ES-I3 (cell line): ENCODE data around the gene CFD.
"Not testable (repeated sequence)": the region's sequence is repeated elsewhere in the genome, so short reads cannot be mapped to it uniquely, and the experiment has no call there.

Source experiments
- H3K36me3 ChIP-seq: 2 replicates; pipeline ENCODE4 v1.6.1; 2013; ENCODE audit warnings: mild to moderate bottlenecking, low read length, control low read depth, moderate library complexity; ENCODE audit not compliant: insufficient read depth
- H3K4me1 ChIP-seq: 2 replicates; pipeline ENCODE4 v1.6.1; 2013; ENCODE audit warnings: mild to moderate bottlenecking, control low read depth, low read length; ENCODE audit not compliant: insufficient read depth
- H3K9ac ChIP-seq: 2 replicates; pipeline ENCODE4 v1.6.1; 2013; ENCODE audit warnings: low read depth, mild to moderate bottlenecking, low read length, moderate library complexity
- H3K9me3 ChIP-seq: 2 replicates; pipeline ENCODE4 v1.6.1; 2013; ENCODE audit warnings: mild to moderate bottlenecking, low read length, moderate library complexity; ENCODE audit not compliant: control insufficient read depth, insufficient read depth

CFD gene

DNA sequence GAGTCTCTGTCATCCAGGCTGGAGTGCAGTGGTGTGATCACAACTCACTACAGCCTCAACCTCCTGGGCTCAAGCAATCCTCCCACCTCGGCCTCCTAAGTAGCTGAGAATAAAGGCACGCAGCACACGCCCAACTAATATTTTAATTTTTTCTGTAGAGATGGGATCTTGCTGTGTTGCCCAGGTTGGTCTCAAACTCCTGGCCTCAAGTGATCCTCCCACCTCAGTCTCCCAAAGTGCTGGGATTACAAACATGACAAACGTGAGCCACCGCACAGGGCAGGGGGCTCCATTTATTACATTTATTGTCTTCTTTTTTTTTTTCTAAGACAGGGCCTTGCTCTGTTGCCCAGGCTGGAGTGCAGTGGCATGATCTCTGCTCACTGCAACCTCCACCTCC, 39.3 kb upstream of the CFD start:
- not testable (repeated sequence) for H3K36me3 ChIP-seq, H3K9ac ChIP-seq, H3K9me3 ChIP-seq, H3K4me1 ChIP-seq

DNA sequence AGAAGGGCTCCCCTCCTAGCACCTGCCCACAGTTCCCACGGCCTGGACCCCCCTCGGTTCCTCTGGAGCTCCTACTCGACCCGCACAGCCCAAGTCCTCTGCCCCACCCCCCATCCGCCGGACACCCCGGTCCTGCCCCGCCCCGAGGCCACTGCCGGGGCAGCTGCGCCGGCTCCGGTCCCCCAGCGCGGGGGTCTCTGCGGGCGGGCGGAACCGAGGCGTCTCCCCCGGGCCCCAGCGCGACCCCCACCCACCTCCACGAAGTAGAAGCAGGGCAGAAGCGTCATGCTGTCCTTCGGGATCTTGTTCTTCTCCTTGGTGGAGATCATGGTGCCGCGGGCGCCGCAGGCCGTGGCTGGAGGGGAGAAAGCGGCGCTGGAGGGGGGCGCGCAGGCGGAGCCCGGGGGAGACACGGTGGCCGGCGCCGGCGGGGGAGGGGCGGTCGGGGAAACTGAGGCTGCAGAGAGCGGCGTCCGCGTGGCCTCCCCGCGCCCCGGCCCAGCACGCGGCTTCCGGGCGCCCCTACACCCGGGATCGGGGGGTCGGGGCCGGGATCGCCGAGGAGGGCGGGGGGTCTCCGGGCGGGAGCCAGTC, 38.1 kb upstream of the CFD start:
- Histone ChIP-seq H3K9me3 (no peaks in the 10 kb centered on the region), H3K9ac (peak overlapping the region; percentile 62), H3K4me1 (no peaks in the 10 kb centered on the region; the same call in 1 of the 2 replicates), H3K36me3 (no peaks in the 10 kb centered on the region)

DNA sequence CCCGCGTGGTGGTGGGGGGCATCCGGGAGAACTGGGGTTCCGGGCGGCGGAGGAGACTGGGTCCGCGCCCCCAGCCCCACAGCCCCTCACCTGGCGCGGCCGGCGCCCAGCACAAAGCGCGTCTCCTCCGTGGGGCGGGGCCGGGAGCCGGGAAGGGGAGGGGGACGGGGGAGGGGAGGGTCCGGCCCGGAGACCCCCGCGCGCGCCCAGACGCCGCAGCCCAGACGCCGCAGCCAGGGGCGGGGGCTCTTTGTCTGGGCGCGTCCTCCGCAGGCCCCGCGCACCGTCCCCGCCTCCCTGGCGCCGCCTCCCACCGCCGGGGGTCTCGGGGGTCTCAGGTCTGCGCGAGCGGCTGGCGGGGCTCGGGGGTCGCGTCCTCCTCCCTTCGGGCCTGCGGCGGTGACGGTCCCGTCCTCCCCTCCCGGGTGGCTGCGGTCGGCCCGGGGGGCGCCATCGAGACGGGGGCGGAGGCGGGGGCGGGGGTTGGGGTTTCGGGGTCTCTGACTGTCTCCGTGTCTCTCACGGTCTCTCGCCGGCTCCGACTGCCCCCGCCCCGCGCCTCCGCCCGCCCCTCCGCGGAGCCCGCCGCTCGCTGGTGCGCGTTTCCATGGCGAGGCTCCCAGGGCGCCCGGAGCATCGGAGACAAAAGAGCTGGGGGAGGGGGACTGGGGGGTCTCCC, 37.5 kb upstream of the CFD start, which contains the start of gene PLPPR3:
PLPPR3 (minus strand) TSS at position 131 of the 679 bp plus-strand sequence. CDS start 396 bp downstream, outside the sequence.
- H3K4me1 ChIP-seq, result no peaks in the 10 kb centered on the region; the same call in 1 of the 2 replicates
- no peaks in the 10 kb centered on the region for H3K9me3 ChIP-seq
- peak within 1 kb of the TSS; percentile 62 for H3K9ac ChIP-seq
- H3K36me3 ChIP-seq, result no peaks in the 10 kb centered on the region

DNA sequence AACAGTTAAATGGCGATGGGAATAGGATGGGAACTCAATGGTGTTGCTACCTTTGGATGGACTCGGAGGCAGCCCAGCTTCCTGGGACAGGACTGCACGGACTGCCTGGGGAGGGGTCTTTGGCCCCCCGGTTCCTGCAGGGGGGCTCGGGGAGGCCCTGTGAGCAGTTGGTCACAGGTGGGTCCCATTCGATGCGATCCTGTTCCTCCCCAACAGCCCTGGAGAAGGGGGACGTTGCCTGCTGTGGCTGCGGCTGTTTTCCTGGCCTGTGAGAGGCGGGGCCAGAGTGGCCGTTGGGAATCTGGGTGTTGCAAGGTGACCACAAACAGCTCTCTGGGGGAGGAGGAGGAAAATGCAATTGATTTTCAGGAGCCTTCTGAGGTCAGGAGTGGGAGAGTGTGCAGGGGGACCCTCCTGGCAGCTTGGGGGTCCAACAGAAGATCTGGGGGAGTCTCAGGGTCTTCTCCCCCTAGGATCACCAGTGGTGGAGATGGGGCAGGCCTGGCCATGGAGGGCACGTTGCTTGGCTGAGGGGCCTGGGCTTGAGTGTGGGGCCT, 35.8 kb upstream of the CFD start:
- no peaks in the 10 kb centered on the region; the same call in 1 of the 2 replicates for H3K4me1 ChIP-seq
- no peaks in the 10 kb centered on the region for H3K36me3 ChIP-seq
- no peak overlapping the region for H3K9ac ChIP-seq
- H3K9me3 ChIP-seq, result no peaks in the 10 kb centered on the region

DNA sequence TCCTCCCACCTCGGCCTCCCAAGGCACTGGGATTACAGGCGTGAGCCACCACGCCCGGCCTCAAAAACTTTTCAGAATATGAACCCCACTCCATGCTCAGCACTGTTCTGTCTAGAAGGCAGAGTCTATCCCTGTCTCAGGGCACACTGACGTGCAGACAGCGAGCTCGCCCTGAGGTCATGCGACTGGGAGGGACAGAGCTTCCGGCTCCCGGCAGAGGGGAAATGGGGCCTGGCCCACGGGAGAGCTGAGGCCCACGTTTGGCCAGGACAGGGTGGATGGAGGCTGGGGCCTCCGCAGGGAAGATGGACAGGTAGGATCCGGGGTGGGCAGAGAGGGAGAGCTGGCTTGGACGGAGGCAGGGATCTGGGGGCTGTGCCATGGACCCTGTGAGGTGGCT, 34.6 kb upstream of the CFD start:
- no peaks in the 10 kb centered on the region; the same call in 1 of the 2 replicates for H3K4me1 ChIP-seq
- H3K36me3 ChIP-seq, result no peaks in the 10 kb centered on the region
- H3K9ac ChIP-seq, result no peak overlapping the region
- no peaks in the 10 kb centered on the region for H3K9me3 ChIP-seq

DNA sequence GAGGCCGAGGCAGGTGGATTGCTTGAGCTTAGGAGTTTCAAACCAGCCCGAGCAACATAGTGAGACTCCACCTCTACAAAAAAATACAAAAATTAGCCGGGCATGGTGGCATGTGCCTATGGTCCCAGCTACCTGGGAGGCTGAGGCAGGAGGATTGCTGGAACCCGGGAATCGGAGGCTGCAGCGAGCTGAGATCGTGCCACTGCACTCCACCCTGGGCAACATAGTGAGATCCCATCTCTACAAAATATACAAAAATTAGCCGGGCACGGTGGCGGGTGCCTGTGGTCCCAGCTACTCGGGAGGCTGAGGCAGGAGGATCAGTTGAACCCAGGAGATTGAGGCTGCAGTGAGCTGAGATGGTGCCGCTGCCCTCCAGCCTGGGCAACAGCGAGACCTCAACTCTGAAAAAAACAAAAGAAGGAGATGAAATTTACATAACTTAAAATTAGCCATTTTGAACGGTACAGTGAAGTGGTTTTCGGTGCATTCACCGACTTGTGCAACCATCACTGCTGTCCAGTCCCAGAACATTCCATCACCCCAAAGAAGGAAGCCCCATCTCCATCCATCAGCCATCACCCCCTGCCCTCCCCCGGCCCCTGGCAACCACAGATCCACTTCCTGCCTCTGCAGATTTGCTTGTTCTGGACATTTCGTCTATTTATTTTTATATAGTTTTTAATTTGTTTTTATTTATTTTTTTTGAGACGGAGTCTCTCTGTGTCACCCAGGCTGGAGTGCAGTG, 33.4 kb upstream of the CFD start:
- no peak overlapping the region for H3K9ac ChIP-seq
- H3K4me1 ChIP-seq, result no peaks in the 10 kb centered on the region; the same call in 1 of the 2 replicates
- H3K9me3 ChIP-seq, result no peaks in the 10 kb centered on the region
- H3K36me3 ChIP-seq, result no peaks in the 10 kb centered on the region

DNA sequence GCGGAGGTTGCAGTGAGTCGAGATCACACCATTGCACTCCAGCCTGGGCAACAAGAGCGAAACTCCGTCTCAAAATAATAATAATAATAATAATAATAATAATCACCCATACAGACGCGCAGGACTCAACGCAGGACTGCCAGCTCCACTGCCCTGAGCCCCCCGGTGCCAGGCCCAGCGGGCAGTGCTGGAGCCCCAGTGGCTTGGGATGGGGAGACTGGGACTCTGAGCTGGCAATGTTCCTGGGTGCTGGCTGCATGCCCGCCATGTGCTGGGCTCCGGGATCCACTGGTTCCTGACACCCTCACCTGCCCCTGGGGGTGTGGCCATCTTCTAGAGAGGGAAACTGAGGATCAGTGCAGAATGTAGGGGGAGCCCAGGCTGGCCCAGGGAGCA, 32.2 kb upstream of the CFD start:
- no peaks in the 10 kb centered on the region for H3K9me3 ChIP-seq
- H3K36me3 ChIP-seq, result no peaks in the 10 kb centered on the region
- H3K9ac ChIP-seq, result no peak overlapping the region
- no peaks in the 10 kb centered on the region; the same call in 1 of the 2 replicates for H3K4me1 ChIP-seq

DNA sequence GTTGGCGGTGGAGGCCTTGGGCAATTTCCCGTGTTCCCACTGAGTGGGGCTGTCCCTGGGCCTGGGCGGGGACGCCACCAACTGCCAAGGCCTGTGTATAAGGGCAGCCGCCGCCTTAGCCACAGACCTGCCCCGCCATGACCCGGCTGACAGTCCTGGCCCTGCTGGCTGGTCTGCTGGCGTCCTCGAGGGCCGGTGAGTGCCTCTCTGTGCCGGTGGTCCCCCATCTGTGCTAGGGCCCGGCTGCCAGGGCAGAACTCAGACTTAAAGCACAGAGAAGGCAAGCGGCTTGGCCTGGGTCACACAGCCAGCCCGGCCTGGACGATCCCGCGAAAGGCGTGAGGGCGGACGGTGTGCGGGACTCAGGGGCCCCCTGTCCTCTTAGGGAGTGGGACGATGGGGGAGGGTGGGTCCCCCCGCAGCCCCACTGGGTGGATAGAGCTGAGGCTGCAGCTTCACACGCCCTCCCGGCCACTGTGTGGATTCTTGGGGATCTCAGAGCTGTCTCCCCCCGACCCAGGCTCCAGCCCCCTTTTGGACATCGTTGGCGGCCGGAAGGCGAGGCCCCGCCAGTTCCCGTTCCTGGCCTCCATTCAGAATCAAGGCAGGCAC, 31.6 kb upstream of the CFD start, which contains the start of gene AZU1:
AZU1 (plus strand) TSS at position 128 of the 612 bp plus-strand sequence; CDS start at position 138, 10 bp downstream.
- Histone ChIP-seq H3K9me3 (no peaks in the 10 kb centered on the region), H3K4me1 (no peaks in the 10 kb centered on the region; the same call in 1 of the 2 replicates), H3K36me3 (no peaks in the 10 kb centered on the region), H3K9ac (no peak within 1 kb of the TSS)

DNA sequence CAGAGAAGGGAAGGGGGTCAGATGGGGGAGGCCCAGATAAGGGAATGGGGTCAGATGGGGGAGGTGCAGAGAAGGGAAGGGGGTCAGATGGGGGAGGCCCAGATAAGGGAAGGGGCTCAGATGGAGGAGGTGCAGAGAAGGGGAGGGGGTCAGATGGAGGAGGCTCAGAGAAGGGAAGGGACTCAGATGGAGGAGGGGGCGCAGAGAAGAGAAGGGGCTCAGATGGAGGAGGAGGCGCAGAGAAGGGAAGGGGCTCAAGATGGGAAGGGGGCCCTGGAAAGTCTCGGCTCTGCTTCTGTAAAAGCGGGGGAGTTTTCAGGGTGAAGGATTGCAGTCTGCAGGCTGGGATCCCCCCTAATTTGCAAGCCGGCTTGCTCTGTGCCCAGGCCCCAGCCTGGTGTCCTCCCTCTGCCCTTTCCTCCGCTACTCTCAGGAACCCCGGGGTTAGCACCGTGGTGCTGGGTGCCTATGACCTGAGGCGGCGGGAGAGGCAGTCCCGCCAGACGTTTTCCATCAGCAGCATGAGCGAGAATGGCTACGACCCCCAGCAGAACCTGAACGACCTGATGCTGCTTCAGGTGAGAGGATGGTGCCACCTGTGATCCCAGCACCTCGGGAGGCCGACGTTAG, 30.2 kb upstream of the CFD start:
- H3K9ac ChIP-seq, result no peak overlapping the region
- no peaks in the 10 kb centered on the region for H3K36me3 ChIP-seq
- H3K4me1 ChIP-seq, result no peaks in the 10 kb centered on the region
- no peaks in the 10 kb centered on the region for H3K9me3 ChIP-seq

DNA sequence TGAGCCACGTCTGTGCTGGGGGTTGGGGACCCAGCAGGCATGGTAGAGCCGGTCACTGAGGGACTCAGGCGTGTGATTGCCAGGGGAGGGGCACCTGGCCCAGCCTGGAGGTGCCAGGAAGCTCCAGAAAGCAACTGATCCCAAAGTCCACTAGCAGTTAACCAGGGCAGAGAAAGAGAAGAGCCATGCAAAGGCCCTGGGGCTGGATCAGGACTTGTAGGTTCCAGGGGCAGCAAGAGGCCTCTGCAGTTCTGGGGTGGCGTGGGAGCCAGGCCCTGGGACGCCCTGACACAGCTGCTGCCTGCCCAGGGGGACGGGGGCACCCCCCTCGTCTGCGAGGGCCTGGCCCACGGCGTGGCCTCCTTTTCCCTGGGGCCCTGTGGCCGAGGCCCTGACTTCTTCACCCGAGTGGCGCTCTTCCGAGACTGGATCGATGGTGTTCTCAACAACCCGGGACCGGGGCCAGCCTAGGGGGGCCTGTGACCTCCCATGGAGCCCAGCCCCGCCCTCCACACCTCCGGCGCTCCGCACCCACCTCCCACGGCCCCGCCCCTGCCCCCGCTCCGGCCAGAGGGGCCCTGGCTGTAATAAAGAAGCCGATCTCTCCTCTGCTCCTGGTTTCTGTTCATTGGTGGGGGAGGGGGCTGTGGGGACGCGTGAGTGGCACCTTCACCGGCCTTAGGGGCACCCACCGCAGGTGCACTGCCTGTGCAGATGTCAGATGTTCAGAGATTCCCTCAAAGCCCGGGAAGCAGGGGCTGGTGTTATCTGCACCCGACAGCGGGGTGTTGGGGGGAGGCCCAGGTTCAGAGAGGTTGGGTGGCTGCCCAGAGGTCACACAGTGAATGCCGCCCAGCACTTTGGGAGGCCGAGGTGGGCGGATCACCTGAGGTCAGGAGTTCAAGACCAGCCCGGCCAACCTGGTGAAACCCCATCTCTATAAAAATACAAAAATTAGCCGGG, 27.8 kb upstream of the CFD start:
- Histone ChIP-seq H3K4me1 (no peaks in the 10 kb centered on the region), H3K9ac (no peak overlapping the region), H3K36me3 (no peaks in the 10 kb centered on the region), H3K9me3 (no peaks in the 10 kb centered on the region)

DNA sequence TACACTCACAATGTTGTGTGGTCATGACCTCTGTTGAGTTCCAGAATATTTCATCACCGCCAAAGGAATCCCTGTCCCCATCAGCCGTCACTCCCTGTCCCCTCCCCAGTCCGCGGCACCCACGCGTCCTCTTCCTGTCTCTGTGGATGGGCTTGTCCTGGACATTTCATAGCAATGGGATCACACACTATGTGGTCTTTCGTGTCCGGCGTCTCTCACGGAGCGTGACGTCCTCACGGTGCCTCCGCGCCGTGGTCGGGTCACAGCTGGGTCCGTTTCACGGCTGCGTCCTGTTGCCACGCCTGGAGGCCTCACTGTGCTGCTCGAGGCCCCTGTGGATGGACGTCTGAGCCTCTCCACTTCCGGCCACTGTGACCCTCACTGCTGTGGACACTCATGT, 25.2 kb upstream of the CFD start:
- no peaks in the 10 kb centered on the region for H3K9me3 ChIP-seq
- no peaks in the 10 kb centered on the region for H3K36me3 ChIP-seq
- H3K9ac ChIP-seq, result no peak overlapping the region
- no peaks in the 10 kb centered on the region for H3K4me1 ChIP-seq

DNA sequence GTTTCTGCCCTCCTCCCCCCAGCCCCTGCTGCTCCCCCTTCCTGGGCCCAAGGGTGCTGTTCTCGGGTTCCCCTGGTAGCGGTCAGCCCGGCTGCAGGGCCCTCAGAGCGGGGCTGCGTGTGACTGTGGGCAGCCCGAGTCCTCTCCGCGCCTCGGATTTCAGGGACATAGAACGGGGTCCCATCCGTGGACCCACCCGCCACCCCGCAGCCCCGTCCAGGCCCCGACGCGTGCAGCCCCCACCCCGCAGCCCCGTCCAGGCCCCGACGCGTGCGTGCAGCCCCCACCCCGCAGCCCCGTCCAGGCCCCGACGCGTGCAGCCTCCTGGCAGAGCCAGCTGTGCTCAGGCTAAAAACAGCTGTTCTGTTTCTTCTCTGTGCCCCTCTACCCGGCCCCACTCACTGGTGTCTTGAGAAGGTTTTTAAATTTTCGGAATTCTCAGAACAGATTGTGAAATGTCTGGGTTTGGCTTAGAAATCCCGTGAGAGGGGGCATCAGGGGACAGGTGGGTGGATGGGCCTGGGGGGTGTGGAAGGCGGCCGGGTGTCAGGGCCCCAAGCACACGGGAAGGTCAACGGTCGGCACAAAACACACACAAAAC, 24.2 kb upstream of the CFD start:
- Histone ChIP-seq H3K9me3 (no peaks in the 10 kb centered on the region), H3K9ac (no peak overlapping the region), H3K36me3 (no peaks in the 10 kb centered on the region), H3K4me1 (no peaks in the 10 kb centered on the region)
